ENCODE measurements around the gene PKP3.
"Not testable (repeated sequence)": the region's sequence is repeated elsewhere in the genome, so short reads cannot be mapped to it uniquely, and the experiment has no call there.

PKP3 gene

GRCh38 chr11:431921-432320 is 37.9 kb downstream of the PKP3 start:
- no peak for DNase-seq

- no peak for DNase-seq
These were observed 38.6 kb downstream of the PKP3 start for GRCh38 chr11:432501-433100.

- DNase-seq = no peak
These were observed 39.1 kb downstream of the PKP3 start for GRCh38 chr11:433111-433510.

GRCh38 chr11:433641-434040 is 39.6 kb downstream of the PKP3 start:
- no peak for DNase-seq

GRCh38 chr11:434496-434895 is 40.5 kb downstream of the PKP3 start:
- no peak for DNase-seq

GRCh38 chr11:434999-435740 is 41.2 kb downstream of the PKP3 start:
- not testable (repeated sequence) for DNase-seq

- no peak for DNase-seq
These were observed 43.3 kb downstream of the PKP3 start for GRCh38 chr11:437228-437870.

- DNase-seq = no peak
These were observed 44.3 kb downstream of the PKP3 start for GRCh38 chr11:438101-438844.

GRCh38 chr11:439315-440064 is 45.5 kb downstream of the PKP3 start:
- no peak for DNase-seq

- no peak for DNase-seq
These were observed 46.3 kb downstream of the PKP3 start for GRCh38 chr11:440065-441042.

- DNase-seq = no peak
These were observed 47.0 kb downstream of the PKP3 start for GRCh38 chr11:441043-441417.

GRCh38 chr11:441418-442274 is 47.6 kb downstream of the PKP3 start, which contains the start of gene ANO9:
ANO9 (minus strand) TSS chr11:442011; CDS start chr11:441926, 85 bp downstream.
- DNase-seq = peak; percentile 76

GRCh38 chr11:442611-443081 is 48.6 kb downstream of the PKP3 start:
- no peak for DNase-seq

GRCh38 chr11:443542-444199 is 49.7 kb downstream of the PKP3 start:
- no peak for DNase-seq

- no peak for DNase-seq
These were observed 50.6 kb downstream of the PKP3 start for GRCh38 chr11:444396-445144.

GRCh38 chr11:445765-446588 is 52.0 kb downstream of the PKP3 start:
- no peak for DNase-seq

GRCh38 chr11:446891-447290 is 52.9 kb downstream of the PKP3 start:
- DNase-seq = no peak

All from CD4-positive, alpha-beta T cell treated with Interleukin-17A for 1 hour (primary cell).